Left renal cortex interstitium (tissue), 4 donors: Measurements from ENCODE around the gene GPR155. TPM values are rescaled to one million over a fixed set of nuclear protein-coding genes. Genes with fewer than 3 reads are reported as not detected.

Experiments
- DNase-seq, 4 donors: peaks; one replicate each; pipeline ENCODE4 v3.0.0-alpha.2; 2013; ENCODE audit warnings: low read depth in 4 of 4, low spot score in 2 of 4, missing footprints in 1 of 4
- polyA plus RNA-seq, 4 donors: library from polyadenylated mRNA; unstranded; fragments of 120-200 nt; gene quantifications; one replicate each; pipeline ENCODE4 v1.2.1, GENCODE V29; 2013; ENCODE audit not compliant: insufficient read length in 4 of 4

GPR155 gene, protein sequence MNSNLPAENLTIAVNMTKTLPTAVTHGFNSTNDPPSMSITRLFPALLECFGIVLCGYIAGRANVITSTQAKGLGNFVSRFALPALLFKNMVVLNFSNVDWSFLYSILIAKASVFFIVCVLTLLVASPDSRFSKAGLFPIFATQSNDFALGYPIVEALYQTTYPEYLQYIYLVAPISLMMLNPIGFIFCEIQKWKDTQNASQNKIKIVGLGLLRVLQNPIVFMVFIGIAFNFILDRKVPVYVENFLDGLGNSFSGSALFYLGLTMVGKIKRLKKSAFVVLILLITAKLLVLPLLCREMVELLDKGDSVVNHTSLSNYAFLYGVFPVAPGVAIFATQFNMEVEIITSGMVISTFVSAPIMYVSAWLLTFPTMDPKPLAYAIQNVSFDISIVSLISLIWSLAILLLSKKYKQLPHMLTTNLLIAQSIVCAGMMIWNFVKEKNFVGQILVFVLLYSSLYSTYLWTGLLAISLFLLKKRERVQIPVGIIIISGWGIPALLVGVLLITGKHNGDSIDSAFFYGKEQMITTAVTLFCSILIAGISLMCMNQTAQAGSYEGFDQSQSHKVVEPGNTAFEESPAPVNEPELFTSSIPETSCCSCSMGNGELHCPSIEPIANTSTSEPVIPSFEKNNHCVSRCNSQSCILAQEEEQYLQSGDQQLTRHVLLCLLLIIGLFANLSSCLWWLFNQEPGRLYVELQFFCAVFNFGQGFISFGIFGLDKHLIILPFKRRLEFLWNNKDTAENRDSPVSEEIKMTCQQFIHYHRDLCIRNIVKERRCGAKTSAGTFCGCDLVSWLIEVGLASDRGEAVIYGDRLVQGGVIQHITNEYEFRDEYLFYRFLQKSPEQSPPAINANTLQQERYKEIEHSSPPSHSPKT
- 10 to 100 TPM in 1 of 4 donors, 1 to 10 TPM in 3; 5.2 to 10.2 (median 7.6) TPM for polyA plus RNA-seq

DNA sequence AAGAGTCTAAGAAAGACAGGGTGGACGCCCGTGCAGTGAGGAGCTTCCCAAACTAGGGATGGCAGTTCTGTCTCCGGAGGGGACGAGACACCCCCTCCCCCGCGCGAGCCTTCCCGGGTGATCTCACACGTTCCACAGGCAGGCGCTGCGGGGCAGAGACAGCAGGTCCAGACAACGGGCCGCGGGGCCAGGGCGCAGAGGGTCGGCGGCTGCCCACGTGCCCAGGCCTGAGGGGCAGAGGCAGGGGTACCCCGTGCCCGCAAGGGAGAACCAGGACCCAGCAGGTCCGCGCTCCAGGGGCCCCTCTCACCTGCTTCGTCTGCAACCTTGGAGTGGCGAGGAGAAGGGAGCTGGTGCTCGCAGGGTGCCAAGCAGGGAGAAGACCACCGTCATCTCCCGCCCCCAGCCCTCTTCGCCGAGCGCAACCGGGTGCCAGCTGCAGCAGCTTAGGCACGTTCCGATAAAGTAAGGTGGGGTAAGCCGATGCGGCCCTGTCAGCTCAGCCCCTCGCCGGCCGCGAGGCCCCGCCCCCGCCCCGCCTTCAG, at the start of gene GPR155:
Gene GPR155 (minus strand): TSS at position 467 of the 545 bp plus-strand sequence. CDS start 5,073 bp downstream, outside the sequence.
- DNase-seq = peak in 1 of 4 donors; percentile 45

DNA sequence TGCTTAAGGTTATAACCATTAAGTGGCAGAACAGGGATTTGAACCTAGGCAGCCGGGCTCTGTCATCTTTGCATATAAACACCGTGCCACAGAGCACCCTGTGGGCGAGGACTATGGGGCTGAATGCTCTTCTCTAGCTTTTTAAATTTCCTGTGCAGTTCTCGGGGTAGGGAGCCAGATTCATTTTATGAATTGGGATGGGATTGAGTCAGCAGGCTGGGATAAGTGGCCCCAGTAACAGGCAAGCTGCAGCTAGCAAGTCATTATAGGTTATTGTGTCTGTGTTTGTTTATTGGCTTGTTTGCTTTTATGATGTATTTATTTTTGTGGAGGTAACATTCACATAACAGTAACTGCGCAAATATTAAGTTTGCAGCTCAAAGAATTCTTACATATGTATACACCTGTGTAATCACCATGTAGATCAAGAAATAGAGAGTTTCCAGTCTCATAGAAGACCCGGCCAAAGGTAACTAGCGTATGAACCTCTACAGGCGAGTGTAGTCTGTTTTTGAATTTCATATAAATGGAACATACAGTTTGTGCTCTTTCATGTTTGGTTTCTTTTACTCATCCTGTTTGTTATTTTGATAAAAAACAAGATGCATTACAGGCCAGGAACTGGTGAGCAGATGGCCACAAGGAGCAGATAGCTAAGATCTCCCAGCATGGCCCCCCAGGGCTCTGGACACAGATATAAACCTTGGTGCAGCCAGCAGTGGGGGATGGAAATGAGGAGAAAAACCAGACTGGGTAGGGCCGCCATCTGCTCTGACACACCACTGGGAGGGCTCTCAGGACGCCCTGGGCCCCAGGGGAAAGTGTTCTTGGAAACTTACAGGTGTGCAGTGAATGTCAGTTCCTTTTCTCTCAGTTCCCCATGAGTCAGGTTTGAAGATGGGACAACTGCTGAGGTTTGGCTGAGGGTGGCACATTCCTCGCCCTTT, 49.2 kb upstream of the GPR155 start:
- DNase-seq = no peak

DNA sequence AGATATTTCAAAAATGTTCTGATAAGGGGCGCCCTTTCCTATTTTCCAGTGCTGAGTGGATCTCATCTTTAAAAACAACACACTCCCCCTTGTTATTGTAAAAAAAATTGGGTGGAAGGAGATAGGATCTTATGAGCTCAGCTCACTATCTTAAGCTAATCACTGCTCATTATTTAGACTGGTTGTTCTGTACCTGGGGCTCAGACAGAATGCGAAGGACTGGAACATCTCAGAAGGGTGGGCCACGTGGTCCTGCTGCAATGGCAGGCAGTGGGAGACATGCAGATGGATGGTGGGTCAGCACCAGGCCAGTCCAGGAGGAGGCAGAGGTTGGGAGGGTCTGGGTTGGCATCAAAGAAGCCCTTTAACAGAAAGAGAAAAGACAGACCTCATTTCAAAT, 48.3 kb upstream of the GPR155 start:
- no peak for DNase-seq

DNA sequence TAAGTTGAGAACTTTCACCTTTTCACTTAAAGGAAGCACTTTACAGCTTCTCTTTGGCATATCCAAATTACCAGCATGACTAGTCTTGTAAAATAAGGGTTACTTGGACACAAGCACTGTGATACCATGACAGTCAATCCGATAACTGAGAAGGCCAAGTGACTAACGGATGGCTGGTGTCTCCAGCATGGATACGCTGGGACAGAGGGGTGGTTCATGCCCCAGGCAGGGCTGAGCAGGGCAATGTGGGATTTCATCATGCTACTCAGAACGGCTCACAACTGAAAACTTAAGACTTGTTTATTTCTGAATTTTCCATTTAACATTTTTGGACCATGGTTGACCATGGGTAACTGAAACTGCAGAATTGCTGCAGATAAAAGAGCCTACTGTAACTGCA, 43.1 kb upstream of the GPR155 start:
- no peak for DNase-seq

DNA sequence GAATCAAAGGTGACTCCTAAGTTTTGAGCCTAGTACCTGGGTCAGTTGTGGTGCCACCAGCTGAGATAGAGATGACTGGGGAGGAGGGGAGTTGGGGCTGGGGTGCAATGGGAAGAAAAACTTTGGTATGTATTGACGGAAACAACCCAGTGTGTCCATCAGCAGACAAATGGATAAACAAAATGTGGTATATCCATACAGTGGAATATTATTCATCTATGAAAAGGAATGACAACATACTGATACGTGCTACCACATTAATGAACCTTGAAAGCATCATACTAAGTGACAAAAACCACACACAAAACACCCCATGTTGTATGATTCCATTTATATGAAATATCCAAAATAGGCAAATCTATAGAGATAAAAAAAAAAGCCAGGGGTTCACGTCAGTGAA, 41.1 kb upstream of the GPR155 start:
- DNase-seq = no peak

DNA sequence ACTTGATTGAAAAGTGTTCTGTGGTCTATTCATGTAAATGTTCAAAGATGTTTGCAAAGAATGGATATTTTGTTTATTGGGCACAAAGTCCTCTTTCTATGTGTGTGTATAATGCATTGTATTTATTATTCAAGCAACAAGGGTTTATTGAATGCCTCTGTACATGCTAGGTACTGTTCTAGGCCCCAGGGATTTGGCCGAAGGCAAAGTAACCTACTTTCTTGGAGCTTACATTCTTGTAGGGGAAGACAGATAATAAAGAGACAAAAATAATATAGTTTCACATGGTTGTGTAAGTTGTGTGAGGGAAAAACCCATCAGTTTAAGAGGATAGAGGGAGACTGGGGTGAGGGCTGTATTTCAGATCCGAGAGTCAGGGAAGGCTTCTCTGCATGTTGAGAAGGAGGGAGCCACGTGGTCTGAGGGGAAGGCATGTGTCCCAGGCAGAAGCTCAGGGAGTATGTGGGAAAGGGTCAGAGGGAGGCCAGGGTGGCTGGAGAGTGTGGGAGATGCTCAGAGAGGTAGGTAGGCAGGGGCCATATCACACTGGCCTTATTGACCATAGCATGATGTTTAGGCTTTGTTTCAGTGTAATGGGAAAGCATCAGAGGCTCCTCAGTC, 40.4 kb upstream of the GPR155 start:
- DNase-seq = no peak

DNA sequence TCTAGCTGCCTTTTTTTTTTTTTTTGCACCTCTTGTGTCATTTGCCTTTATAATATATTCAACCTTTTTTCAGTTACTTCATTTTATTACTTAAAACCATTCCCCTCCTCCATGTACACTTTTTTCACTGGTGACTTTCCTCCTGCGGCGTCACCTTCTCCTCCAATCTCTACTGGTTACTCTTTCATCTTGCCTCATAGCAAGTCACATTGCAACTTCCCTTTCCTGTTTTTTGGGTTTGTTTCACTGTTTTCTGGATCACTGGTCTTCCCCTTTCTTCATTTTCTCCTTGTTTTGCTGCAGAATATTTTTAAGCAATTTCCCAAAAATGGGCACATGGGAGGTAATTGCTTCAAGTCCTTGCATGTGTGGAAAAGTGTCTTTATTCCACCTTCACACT, 37.7 kb upstream of the GPR155 start:
- DNase-seq = no peak

DNA sequence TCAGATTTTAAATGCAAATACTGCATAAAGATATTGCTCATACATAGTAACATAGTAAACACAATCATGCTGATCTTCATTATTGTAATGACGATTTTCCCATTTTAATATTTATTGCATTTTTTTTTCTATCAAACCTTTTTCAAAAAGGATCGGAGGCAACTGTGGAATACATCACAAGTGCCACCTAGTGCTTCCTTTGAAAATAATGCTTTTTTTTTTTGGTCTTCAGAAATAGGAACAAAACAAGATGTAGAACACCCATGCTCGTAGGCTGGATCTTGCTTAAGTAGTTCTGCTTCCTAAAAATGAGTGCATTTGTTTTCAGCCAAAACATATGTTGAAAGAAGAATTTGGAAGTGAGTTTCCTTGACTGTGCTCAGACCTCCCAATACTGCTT, 35.7 kb upstream of the GPR155 start:
- DNase-seq = no peak

DNA sequence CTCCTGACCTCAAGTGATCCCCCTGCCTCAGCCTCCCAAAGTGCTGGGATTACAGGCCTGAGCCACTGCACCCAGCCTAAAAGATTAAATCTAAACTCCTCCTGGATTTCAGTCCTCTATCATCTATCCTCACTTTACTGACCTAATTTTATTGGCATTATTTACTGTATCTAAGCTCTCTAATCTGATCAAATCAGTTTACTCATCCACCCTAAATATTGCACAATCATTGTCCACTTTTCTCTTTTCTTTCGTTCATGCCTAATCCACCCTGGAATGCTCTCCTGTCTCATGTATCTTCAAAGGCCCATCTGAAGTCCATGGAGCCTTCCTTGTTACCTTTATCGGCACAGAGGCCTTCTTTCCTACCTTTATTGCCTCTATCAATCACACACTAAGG, 31.6 kb upstream of the GPR155 start:
- no peak for DNase-seq

DNA sequence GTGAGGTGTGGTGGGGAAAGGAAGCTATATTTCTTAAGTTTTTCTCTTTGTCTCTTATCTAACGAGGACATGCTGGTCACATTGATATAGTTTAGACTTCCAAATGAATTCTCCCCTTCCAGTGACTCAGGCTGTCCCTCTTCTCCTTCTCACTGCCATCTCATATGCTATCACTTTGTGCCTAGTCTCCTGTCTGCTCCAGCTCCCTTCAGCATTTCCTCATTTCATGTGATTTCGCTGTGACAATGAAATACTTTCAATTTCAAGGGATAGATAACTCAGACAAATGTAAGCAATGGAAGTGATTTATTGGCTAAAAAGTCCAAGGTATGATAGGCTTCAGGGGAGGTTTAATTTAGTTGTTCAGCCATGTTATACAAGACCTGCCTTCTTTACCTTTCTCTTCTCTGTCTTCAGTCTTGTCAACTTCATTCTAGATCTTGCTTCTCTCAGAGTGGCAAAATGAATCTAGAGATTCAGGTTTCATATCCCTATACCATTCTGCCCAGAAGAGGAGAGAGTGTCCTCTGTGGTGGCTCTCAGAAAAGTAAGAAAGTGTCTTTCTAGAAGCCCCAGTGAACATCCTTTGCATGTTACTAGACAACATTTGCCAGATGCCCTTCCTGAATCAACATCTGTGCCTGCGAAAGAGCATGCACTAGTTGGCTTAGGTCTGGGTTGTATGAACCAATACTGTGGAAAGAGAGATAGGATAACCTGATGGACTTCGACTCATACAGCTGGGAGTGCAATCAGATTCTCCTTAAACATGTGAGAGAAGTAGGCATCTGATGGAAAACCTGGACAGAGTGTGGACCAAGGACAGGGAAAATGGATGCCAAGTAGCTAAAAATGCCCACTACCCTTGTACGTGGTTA, 29.9 kb upstream of the GPR155 start:
- DNase-seq = no peak

DNA sequence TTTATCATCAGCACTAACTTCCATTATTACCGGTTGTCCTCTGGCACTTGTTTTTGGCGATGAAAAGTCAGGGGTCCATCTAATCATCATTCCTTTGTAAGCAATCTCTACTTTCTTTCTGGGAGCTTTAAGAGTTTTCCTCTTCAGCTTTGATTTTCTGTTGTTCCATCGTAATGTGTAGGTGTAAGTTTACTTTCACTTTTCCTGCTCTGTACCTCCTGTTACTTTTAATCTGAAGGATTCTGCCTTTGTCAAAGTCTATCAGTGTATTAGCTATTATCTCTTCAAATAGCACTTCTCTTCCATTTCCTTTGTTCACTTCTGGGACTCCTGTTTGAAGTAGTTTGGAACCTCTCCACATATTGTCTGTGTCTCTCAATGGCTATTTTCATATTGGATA, 25.5 kb upstream of the GPR155 start:
- DNase-seq = no peak

DNA sequence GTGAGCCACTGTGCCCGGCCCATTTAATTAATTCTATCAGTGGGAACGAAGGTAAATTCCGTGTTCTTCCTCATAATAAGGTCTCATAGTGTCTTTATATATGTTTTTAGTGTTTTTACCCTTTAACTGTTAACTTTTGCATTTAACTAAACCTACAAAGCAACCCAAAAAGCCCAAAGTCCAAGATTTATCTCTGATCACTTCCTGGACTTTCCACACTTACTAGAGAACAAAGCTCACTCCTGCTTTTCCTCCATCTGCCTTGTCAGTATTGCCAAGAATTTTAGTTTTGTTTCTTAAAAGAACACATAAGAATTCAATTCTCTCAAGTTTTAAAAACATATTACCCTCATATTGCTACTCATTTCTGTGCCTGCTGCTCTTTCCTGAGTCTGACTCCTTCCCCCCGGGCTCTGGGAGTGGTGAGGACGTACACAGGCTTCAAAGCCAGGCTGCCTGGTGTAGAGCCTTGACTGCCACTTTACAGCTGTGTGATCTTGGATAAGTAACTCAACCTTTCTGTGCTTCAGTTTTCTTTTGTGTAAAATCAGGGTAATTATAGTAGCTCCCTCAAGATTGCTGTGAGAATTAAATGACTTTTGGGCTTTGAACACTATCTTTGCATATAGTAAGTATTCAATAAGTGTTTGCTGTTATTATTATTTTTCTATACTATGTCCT, 24.9 kb upstream of the GPR155 start:
- DNase-seq = no peak

DNA sequence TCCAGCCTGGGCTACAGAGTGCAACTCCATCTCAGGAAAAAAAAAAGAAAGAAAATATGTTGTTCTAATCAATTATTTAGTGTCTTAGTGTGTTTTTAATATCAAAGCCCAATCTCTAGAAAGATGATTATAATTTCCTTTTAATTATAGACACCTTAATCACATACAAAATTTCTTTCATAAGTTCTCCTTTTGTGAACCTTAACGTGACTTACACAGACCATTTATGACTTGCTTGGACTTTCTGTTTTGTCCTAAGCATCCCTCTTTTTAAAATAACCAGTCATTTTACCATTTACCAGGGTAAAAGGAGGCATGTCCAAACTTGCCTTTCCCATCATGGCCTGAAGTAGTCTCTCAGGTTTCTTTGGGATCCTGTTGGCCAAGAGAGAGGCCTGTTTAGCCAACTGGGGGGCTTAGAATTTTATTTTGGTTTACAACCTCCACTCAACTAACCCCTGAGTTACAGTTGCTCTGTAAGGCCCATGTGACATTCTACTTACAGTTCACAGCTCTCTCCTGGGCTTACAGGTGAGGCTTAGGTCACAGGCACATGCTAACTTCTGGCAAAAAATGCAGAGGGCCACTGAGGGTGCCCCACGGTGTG, 23.9 kb upstream of the GPR155 start:
- no peak for DNase-seq

DNA sequence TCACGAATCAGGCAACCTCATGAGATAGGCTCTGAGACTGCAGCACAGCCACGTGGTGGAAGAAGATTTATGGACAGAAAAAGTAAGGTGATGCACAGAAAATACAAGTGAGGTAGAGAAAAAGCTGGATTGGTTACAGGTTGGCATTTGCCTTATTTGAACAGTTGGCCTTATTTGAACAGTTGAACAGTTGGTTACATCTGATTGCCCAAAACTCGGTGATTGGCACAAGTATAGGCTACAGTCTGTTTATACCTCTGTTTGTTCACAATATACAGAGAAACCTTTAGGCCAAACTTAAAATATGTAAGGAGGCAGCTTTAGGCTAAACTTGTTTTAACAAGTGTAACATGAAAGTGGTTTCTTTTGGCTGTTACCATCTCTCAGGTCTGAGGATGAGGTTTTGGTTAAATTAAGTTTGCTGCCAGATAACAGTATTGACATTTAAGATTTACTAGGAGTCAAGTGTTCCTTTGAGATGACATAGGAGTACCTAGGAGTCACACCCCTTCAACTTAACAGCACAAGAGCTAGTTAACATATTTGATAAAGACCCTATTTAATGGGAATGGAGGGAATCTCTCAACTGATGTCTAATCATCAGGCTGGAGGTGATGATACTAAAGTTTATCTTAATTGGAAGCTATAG, 16.5 kb upstream of the GPR155 start:
- no peak for DNase-seq

DNA sequence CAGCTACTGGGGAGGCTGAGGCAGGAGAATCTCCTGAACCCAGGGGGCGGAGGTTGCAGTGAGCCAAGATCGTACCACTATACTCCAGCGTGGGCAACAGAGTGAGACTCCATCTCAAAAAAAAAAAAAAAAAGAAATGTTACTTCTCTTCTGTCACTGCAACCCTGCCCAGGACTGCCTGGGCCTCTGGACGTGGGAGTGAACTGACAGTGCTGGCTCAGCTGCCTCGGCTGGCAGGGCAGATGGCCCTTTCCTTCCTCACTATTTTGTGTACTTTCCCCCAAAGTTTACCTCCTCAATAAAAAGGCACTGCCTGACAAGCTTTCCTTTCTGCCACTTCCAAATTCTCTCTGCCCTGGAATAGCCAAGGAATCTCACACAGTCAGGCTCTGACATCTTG, 12.5 kb upstream of the GPR155 start:
- no peak for DNase-seq

DNA sequence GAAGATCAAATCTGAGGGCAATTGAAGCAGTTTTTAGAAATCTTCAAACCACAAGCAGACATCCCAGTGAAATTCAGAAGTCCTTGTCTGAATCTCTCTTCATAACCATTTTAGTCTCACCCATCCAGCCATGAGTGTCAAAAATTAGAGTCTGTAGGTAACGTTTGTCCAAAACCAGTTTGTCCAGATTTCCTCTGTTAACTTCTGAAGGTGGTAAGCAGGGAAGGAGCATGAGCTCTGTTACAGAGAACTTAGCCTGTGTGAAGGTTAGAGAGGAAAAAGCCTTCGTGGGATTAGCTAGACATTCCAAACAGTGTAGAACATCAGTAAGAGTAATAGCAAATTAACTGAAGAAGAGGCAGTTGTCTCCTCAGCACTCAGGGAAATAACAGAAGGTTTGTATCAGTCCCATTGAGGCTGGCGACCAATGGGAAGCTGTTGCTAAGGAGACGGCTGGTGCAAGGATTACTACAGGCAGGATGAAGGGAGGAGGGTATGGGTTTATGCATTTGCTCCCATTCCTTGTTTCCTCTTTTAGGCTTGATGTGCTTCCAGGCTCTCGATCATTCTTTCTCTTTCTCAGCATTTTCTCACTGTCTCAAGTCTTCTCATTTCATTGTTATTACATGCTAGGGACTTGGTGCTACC, 8.7 kb upstream of the GPR155 start:
- peak in 1 of 4 donors; percentile 28 for DNase-seq
